ENCODE results near the gene NPR3. TPM values are rescaled to one million over a fixed set of nuclear protein-coding genes. Genes with fewer than 3 reads are reported as not detected.

Gene NPR3
- total and polyA plus RNA-seq, 2 donors (not counting 3 experiments of a cell fraction or from before 2014, with no cell fraction given): 0.01 to 0.53 TPM

- H3K4me2 ChIP-seq (ENCODE audit: insufficient read depth, low read length): no peak overlapping the region
- no peak for TF ChIP-seq POLR2A (IDR thresholded peaks at IDR 0.05; ENCODE audit: low read depth, low read length)
- TF ChIP-seq, protein P1, sequence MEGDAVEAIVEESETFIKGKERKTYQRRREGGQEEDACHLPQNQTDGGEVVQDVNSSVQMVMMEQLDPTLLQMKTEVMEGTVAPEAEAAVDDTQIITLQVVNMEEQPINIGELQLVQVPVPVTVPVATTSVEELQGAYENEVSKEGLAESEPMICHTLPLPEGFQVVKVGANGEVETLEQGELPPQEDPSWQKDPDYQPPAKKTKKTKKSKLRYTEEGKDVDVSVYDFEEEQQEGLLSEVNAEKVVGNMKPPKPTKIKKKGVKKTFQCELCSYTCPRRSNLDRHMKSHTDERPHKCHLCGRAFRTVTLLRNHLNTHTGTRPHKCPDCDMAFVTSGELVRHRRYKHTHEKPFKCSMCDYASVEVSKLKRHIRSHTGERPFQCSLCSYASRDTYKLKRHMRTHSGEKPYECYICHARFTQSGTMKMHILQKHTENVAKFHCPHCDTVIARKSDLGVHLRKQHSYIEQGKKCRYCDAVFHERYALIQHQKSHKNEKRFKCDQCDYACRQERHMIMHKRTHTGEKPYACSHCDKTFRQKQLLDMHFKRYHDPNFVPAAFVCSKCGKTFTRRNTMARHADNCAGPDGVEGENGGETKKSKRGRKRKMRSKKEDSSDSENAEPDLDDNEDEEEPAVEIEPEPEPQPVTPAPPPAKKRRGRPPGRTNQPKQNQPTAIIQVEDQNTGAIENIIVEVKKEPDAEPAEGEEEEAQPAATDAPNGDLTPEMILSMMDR (IDR thresholded peaks at IDR 0.05; ENCODE audit: extremely low read depth in 1 of 2, insufficient read depth in 1 of 2, low read depth in 1 of 2, low read length in 2 of 2): no peak
- TF ChIP-seq EZH2 (IDR thresholded peaks at IDR 0.05; ENCODE audit: borderline replicate concordance, low read depth, low read length, severe bottlenecking): no peak
- no peaks in the 10 kb centered on the region for H3K36me3 ChIP-seq (ENCODE audit: control insufficient read depth in 2 of 2, extremely low read depth in 1 of 2, insufficient read depth in 2 of 2, low read length in 2 of 2)
- no peak overlapping the region for H3K9ac ChIP-seq (replicated peaks; ENCODE audit: extremely low read depth, insufficient read depth, low read length)
- no peaks in the 10 kb centered on the region for H3K4me1 ChIP-seq (ENCODE audit: control insufficient read depth, extremely low read depth, insufficient read depth, low read length)
- H4K20me1 ChIP-seq (replicated peaks; ENCODE audit: control insufficient read depth, extremely low read depth, insufficient read depth, low read length): no peaks in the 10 kb centered on the region
- peaks cover 3 to 9% of the 10 kb centered on the region in 2 experiments for H3K27me3 ChIP-seq (ENCODE audit: control insufficient read depth in 2 of 2, insufficient read depth in 2 of 2, low read length in 2 of 2)
- no TSS peak for BruUV-seq (replicated peaks)
- ChIA-PET CTCF (no interaction called here), POLR2A (no interaction called here)
- no peak for FAIRE-seq
- H3K9me1 ChIP-seq (replicated peaks; ENCODE audit: control insufficient read depth, extremely low read depth, insufficient read depth, low read length): no peaks in the 10 kb centered on the region
- H3K9me3 ChIP-seq (replicated peaks; ENCODE audit: control insufficient read depth, insufficient read depth, low read length): no peaks in the 10 kb centered on the region
- no peak overlapping the region for H2AFZ ChIP-seq (ENCODE audit: low read depth, low read length)
- no peak overlapping the region for H3K27ac ChIP-seq (ENCODE audit: insufficient read depth, low read depth, low read length)
- no peak for DNase-seq (ENCODE audit: low read depth, low spot score)
- intact Hi-C loops (cut with micrococcal nuclease) (no loop called here), dilution Hi-C loops (cut with MboI; ENCODE audit: extremely low pct_ligation_motif_present, low sequenced_read_pairs) (no loop called here)
- H3K79me2 ChIP-seq (ENCODE audit: control insufficient read depth, insufficient read depth, low read length): no peaks in the 10 kb centered on the region
- no peak overlapping the region for H3K4me3 ChIP-seq (replicated peaks in 1 of 3; ENCODE audit: insufficient read depth in 1 of 3, low read depth in 1 of 3, low read length in 3 of 3)
Observed at GRCh38 chr5:32721626-32722025, 10.5 kb downstream of the NPR3 start.

DNA sequence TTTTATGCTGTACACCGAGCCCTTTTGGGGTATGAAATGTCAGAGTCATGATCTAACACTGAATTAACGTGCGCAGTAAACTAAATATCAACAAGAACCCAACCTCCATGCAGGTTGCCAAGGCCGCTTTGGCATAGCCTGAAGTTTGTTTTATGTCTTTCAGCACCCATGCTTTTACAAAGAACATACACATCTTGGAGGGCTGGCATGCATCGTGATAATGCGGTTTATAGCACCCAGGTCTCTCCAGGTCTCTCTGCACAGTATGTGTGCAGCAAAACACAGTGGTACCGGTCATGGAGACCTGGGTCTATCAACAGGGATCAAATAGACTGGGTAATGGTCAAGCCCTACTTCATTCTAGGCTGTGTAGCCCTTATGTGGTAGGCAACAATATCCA lies 11.8 kb downstream of the NPR3 start:
- H4K20me1 ChIP-seq (replicated peaks; ENCODE audit: control insufficient read depth, extremely low read depth, insufficient read depth, low read length): no peaks in the 10 kb centered on the region
- no peak for FAIRE-seq
- intact Hi-C loops (cut with micrococcal nuclease): no loop called here
- no peak overlapping the region for H3K4me3 ChIP-seq (replicated peaks in 1 of 3; ENCODE audit: insufficient read depth in 1 of 3, low read depth in 1 of 3, low read length in 3 of 3)
- DNase-seq (ENCODE audit: low read depth, low spot score): no peak
- H3K4me2 ChIP-seq (ENCODE audit: insufficient read depth, low read length): no peak overlapping the region
- no TSS peak for BruUV-seq (replicated peaks)
- H2AFZ ChIP-seq (ENCODE audit: low read depth, low read length): no peak overlapping the region
- dilution Hi-C loops (cut with MboI; ENCODE audit: extremely low pct_ligation_motif_present, low sequenced_read_pairs): no loop called here
- no peaks in the 10 kb centered on the region for H3K79me2 ChIP-seq (ENCODE audit: control insufficient read depth, insufficient read depth, low read length)
- POLR2A ChIA-PET: no interaction called here
- H3K9me1 ChIP-seq (replicated peaks; ENCODE audit: control insufficient read depth, extremely low read depth, insufficient read depth, low read length): no peaks in the 10 kb centered on the region
- no peak overlapping the region for H3K9ac ChIP-seq (replicated peaks; ENCODE audit: extremely low read depth, insufficient read depth, low read length)
- CTCF ChIA-PET: no interaction called here
- H3K9me3 ChIP-seq (replicated peaks; ENCODE audit: control insufficient read depth, insufficient read depth, low read length): no peaks in the 10 kb centered on the region
- peaks cover 3 to 9% of the 10 kb centered on the region in 2 experiments for H3K27me3 ChIP-seq (ENCODE audit: control insufficient read depth in 2 of 2, insufficient read depth in 2 of 2, low read length in 2 of 2)
- H3K4me1 ChIP-seq (ENCODE audit: control insufficient read depth, extremely low read depth, insufficient read depth, low read length): no peaks in the 10 kb centered on the region
- no peak overlapping the region for H3K27ac ChIP-seq (ENCODE audit: insufficient read depth, low read depth, low read length)
- H3K36me3 ChIP-seq (ENCODE audit: control insufficient read depth in 2 of 2, extremely low read depth in 1 of 2, insufficient read depth in 2 of 2, low read length in 2 of 2): no peaks in the 10 kb centered on the region
- no peak for TF ChIP-seq POLR2A (IDR thresholded peaks at IDR 0.05; ENCODE audit: low read depth, low read length)
- TF ChIP-seq MAX (IDR thresholded peaks at IDR 0.05; ENCODE audit: insufficient read depth, insufficient read length): no peak
- TF ChIP-seq, protein P1 (IDR thresholded peaks at IDR 0.05; ENCODE audit: extremely low read depth in 1 of 2, insufficient read depth in 1 of 2, low read depth in 1 of 2, low read length in 2 of 2): no peak
- no peak for TF ChIP-seq JUN (IDR thresholded peaks at IDR 0.05; ENCODE audit: borderline replicate concordance, insufficient read depth, insufficient read length, low read depth)
- no peak for TF ChIP-seq FOS (IDR thresholded peaks at IDR 0.05; ENCODE audit: borderline replicate concordance, insufficient read depth, low read length)
- no peak for TF ChIP-seq EZH2 (IDR thresholded peaks at IDR 0.05; ENCODE audit: borderline replicate concordance, low read depth, low read length, severe bottlenecking)
- TF ChIP-seq GATA2 (IDR thresholded peaks at IDR 0.05; ENCODE audit: insufficient read depth, insufficient read length, low read depth, low read length): no peak
- TF ChIP-seq MYC (IDR thresholded peaks at IDR 0.05; ENCODE audit: low read depth, low read length): no peak
- no peak for TF ChIP-seq POLR2AphosphoS5 (IDR thresholded peaks at IDR 0.05; ENCODE audit: insufficient read depth, low read depth, low read length)

Measured in endothelial cell of umbilical vein (primary cell).